Naive thymus-derived CD4-positive, alpha-beta T cell (primary cell): Measurements from ENCODE around the gene PTPMT1. TPM values are rescaled to one million over a fixed set of nuclear protein-coding genes. Genes with fewer than 3 reads are reported as not detected.

Experiments
- ATAC-seq: fragments of 150-1000 bp; cut with Tn5 transposase; 2 replicates; pipeline ENCODE4 v1.10.0; 2021; ENCODE audit warnings: mild to moderate bottlenecking, moderate library complexity
- CTCF ChIA-PET: fragments of 350-600 bp; sonication (Branson Sonifier 250); formaldehyde crosslinking; loops from one replicate; lab custom pipeline; 2021; ENCODE audit warnings: antibody characterized with exemption; lab: Charles Lee
- POLR2A ChIA-PET: fragments of 350-600 bp; sonication (Branson Sonifier 250); formaldehyde crosslinking; loops from one replicate; lab custom pipeline; 2021; ENCODE audit warnings: antibody characterized with exemption, inconsistent platforms; lab: Charles Lee
- DNase-seq, 9 donors: peaks; one replicate each; pipeline versions ENCODE4 v3.0.0 to v3.0.0-alpha.2; 2020 to 2022; ENCODE audit warnings: mixed read lengths in 1 of 9
- H3K27ac ChIP-seq: one replicate; pipeline ENCODE4 v1.7.0; 2013; ENCODE audit warnings: mild to moderate bottlenecking, low read depth, low read length, moderate library complexity
- H3K27me3 ChIP-seq, 2 donors: one replicate each; pipeline ENCODE4 v1.7.0; 2013; ENCODE audit warnings: low read length in 2 of 2, mild to moderate bottlenecking in 2 of 2, moderate library complexity in 2 of 2; ENCODE audit not compliant: control insufficient read depth in 2 of 2, insufficient read depth in 2 of 2
- H3K36me3 ChIP-seq, 3 experiments: 1 replicate in 2 of 3; 2 replicates in 1 of 3; pipeline ENCODE4 v1.7.0; 2013; ENCODE audit warnings: low read length in 3 of 3, mild to moderate bottlenecking in 3 of 3, moderate library complexity in 1 of 3; ENCODE audit not compliant: insufficient read depth in 3 of 3, control insufficient read depth in 2 of 3
- H3K4me1 ChIP-seq, 2 donors: one replicate each; pipeline ENCODE4 v1.7.0; 2013; ENCODE audit warnings: low read length in 2 of 2, mild to moderate bottlenecking in 2 of 2, moderate library complexity in 1 of 2; ENCODE audit not compliant: control insufficient read depth in 2 of 2, insufficient read depth in 2 of 2
- H3K4me3 ChIP-seq: 2 replicates; pipeline ENCODE4 v1.7.0; 2013; ENCODE audit warnings: mild to moderate bottlenecking, low read length
- H3K9me3 ChIP-seq, 3 experiments: 1 replicate in 2 of 3; 2 replicates in 1 of 3; pipeline ENCODE4 v1.7.0; 2013; ENCODE audit warnings: low read length in 3 of 3; ENCODE audit not compliant: control insufficient read depth in 2 of 3
- H3K27ac Mint-ChIP-seq, 9 donors: one replicate each; pipeline ENCODE4 v1.8.0; 2020 to 2022; ENCODE audit warnings: mixed read lengths in 9 of 9, mild to moderate bottlenecking in 8 of 9, moderate library complexity in 5 of 9, inconsistent platforms in 2 of 9
- H3K27me3 Mint-ChIP-seq, 5 donors: one replicate each; pipeline ENCODE4 v1.8.0; 2021 to 2022; ENCODE audit warnings: mixed read lengths in 5 of 5, mild to moderate bottlenecking in 1 of 5
- H3K36me3 Mint-ChIP-seq, 5 donors: one replicate each; pipeline ENCODE4 v1.8.0; 2020 to 2022; ENCODE audit warnings: mixed read lengths in 5 of 5, mild to moderate bottlenecking in 3 of 5, inconsistent platforms in 1 of 5
- H3K4me1 Mint-ChIP-seq, 7 donors: one replicate each; pipeline ENCODE4 v1.8.0; 2020 to 2022; ENCODE audit warnings: mixed read lengths in 7 of 7, mild to moderate bottlenecking in 3 of 7, inconsistent platforms in 1 of 7
- H3K4me3 Mint-ChIP-seq, 10 donors: one replicate each; pipeline ENCODE4 v1.8.0; 2020 to 2022; ENCODE audit warnings: mild to moderate bottlenecking in 10 of 10, mixed read lengths in 10 of 10, moderate library complexity in 6 of 10, inconsistent platforms in 2 of 10
- H3K9me3 Mint-ChIP-seq, 11 donors: one replicate each; pipeline ENCODE4 v1.8.0; 2020 to 2022; ENCODE audit warnings: mixed read lengths in 11 of 11, mild to moderate bottlenecking in 4 of 11, inconsistent platforms in 1 of 11, moderate library complexity in 1 of 11
- intact Hi-C, 2 donors: fragments of 100-400 bp; cut with micrococcal nuclease; formaldehyde crosslinking; loops; one replicate each; pipeline ENCODE4 v1.15.1; 2023
- polyA plus RNA-seq, 2 donors: library from polyadenylated mRNA; unstranded; fragments of 300-500 nt; fragmentation: Illumina TruSeq; gene quantifications; one replicate each; pipeline ENCODE4 v1.2.3, GENCODE V29; 2021
- total RNA-seq, 6 experiments: library from RNA in 5 of 6; stranded (reverse) in 5 of 6; gene quantifications; 1 replicate in 5 of 6; 2 replicates in 1 of 6; pipeline ENCODE4 v1.2.3 and lab custom pipeline; 2021 to 2026

PTPMT1 gene
- total and polyA plus RNA-seq, 7 experiments from 2014 or later: 20.5 to 72.9 (median 24.1) TPM

- Mint-ChIP-seq H3K36me3 (peaks cover 0 to 16% (median 3%) of the 10 kb centered on the region in 5 donors), H3K27me3 (no peaks in the 10 kb centered on the region), H3K4me1 (peaks cover 15 to 73% (median 51%) of the 10 kb centered on the region in 7 donors), H3K27ac (peak overlapping the region in 7 of 9 donors; percentile 36 to 80 (median 67)), H3K4me3 (peak overlapping the region in 4 of 10 donors; percentile 3 to 41 (median 22)), H3K9me3 (no peaks in the 10 kb centered on the region)
- ChIA-PET POLR2A (no interaction called here), CTCF (interaction anchor here (0.6 to 0.7 kb wide), 2 partner anchors 10 to 15 kb away, joined by 3 to 4 read pairs; no protein-coding TSS in a partner anchor)
- DNase-seq (no peak), ATAC-seq (no peak)
- Histone ChIP-seq H3K27ac (peak overlapping the region; percentile 30), H3K4me3 (no peak overlapping the region), H3K27me3 (no peaks in the 10 kb centered on the region), H3K9me3 (no peaks in the 10 kb centered on the region), H3K36me3 (peaks cover 0 to 6% (median 0%) of the 10 kb centered on the region in 3 experiments), H3K4me1 (peaks cover 3 to 16% of the 10 kb centered on the region in 2 donors)
- intact Hi-C loops: loop anchor here in 1 of 2 donors (10.0 kb wide), 1 partner anchor 62 kb away; the partner anchor contains the start of gene C1QTNF4
Measured at GRCh38 chr11:47532597-47533213, 32.7 kb upstream of the PTPMT1 start.

- ChIA-PET CTCF (interaction anchor here (0.6 kb wide), 2 partner anchors 11 to 261 kb away, joined by 3 to 5 read pairs; no protein-coding TSS in a partner anchor), POLR2A (no interaction called here)
- ATAC-seq: no peak
Measured at GRCh38 chr11:47533690-47534151, 31.7 kb upstream of the PTPMT1 start.

GRCh38 chr11:47534704-47535251 is 30.6 kb upstream of the PTPMT1 start:
- DNase-seq (no peak), ATAC-seq (no peak)
- no peaks in the 10 kb centered on the region for H3K27me3 ChIP-seq
- no peak overlapping the region for H3K4me3 ChIP-seq
- peak overlapping the region in 2 of 10 donors; percentile 33 to 44 for H3K4me3 Mint-ChIP-seq
- peaks cover 4 to 17% (median 7%) of the 10 kb centered on the region in 5 donors for H3K36me3 Mint-ChIP-seq
- H3K27me3 Mint-ChIP-seq: no peaks in the 10 kb centered on the region
- intact Hi-C loops: loop anchor here in 1 of 2 donors (10.0 kb wide), 1 partner anchor 60 kb away; the partner anchor contains the start of gene C1QTNF4
- H3K4me1 Mint-ChIP-seq: peaks cover 21 to 82% (median 60%) of the 10 kb centered on the region in 7 donors
- H3K9me3 ChIP-seq: no peaks in the 10 kb centered on the region
- peak overlapping the region in 3 of 9 donors; percentile 24 to 67 (median 63) for H3K27ac Mint-ChIP-seq
- POLR2A ChIA-PET: interaction anchor here (0.6 kb wide), 2 partner anchors 12 to 529 kb away, joined by 3 to 4 read pairs; no protein-coding TSS in a partner anchor
- H3K9me3 Mint-ChIP-seq: peaks cover 0 to 3% (median 0%) of the 10 kb centered on the region in 11 donors
- peaks cover 3 to 28% of the 10 kb centered on the region in 2 donors for H3K4me1 ChIP-seq
- CTCF ChIA-PET: no interaction called here
- H3K27ac ChIP-seq: no peak overlapping the region
- peaks cover 0 to 6% (median 0%) of the 10 kb centered on the region in 3 experiments for H3K36me3 ChIP-seq

More at GRCh38 chr11:47533690-47534151, 31.7 kb upstream of the PTPMT1 start:
- Histone ChIP-seq H3K27ac (no peak overlapping the region), H3K27me3 (no peaks in the 10 kb centered on the region), H3K9me3 (no peaks in the 10 kb centered on the region), H3K4me3 (no peak overlapping the region), H3K4me1 (peaks cover 3 to 19% of the 10 kb centered on the region in 2 donors), H3K36me3 (peaks cover 0 to 6% (median 0%) of the 10 kb centered on the region in 3 experiments)
- Mint-ChIP-seq H3K4me1 (peaks cover 14 to 77% (median 50%) of the 10 kb centered on the region in 7 donors), H3K4me3 (no peak overlapping the region), H3K27ac (peak overlapping the region in 2 of 9 donors; percentile 36 to 52), H3K9me3 (peaks cover 0 to 2% (median 0%) of the 10 kb centered on the region in 11 donors), H3K36me3 (peaks cover 2 to 16% (median 5%) of the 10 kb centered on the region in 5 donors), H3K27me3 (no peaks in the 10 kb centered on the region)
- intact Hi-C loops: loop anchor here in 1 of 2 donors (10.0 kb wide), 1 partner anchor 61 kb away; the partner anchor contains the start of gene C1QTNF4
- no peak for DNase-seq

- CTCF ChIA-PET: interaction anchor here (0.7 to 1.0 kb wide), 2 partner anchors 19 to 28 kb away, joined by 3 read pairs; no protein-coding TSS in a partner anchor
- Mint-ChIP-seq H3K36me3 (peaks cover 4 to 14% (median 4%) of the 10 kb centered on the region in 5 donors), H3K27ac (no peak overlapping the region), H3K4me3 (no peak overlapping the region), H3K4me1 (peaks cover 24 to 84% (median 66%) of the 10 kb centered on the region in 7 donors), H3K9me3 (peaks cover 0 to 3% (median 0%) of the 10 kb centered on the region in 11 donors), H3K27me3 (no peaks in the 10 kb centered on the region)
- no peak for DNase-seq
- H3K27me3 ChIP-seq: no peaks in the 10 kb centered on the region
- no peak overlapping the region for H3K27ac ChIP-seq
- intact Hi-C loops: loop anchor here in 1 of 2 donors (10.0 kb wide), 1 partner anchor 58 kb away; the partner anchor contains the start of gene C1QTNF4
- H3K4me1 ChIP-seq: peaks cover 8 to 37% of the 10 kb centered on the region in 2 donors
- H3K36me3 ChIP-seq: peaks cover 0 to 6% (median 0%) of the 10 kb centered on the region in 3 experiments
- POLR2A ChIA-PET: interaction anchor here (0.6 to 1.5 kb wide), 3 partner anchors 7 to 341 kb away, joined by 3 read pairs; no protein-coding TSS in a partner anchor
- no peaks in the 10 kb centered on the region for H3K9me3 ChIP-seq
- H3K4me3 ChIP-seq: no peak overlapping the region
- ATAC-seq: no peak
Measured at GRCh38 chr11:47536915-47537314, 28.5 kb upstream of the PTPMT1 start.

- CTCF ChIA-PET: interaction anchor here (0.7 kb wide), 1 partner anchor 38 kb away, joined by 3 read pairs; no protein-coding TSS in a partner anchor
- POLR2A ChIA-PET: interaction anchor here (0.6 to 1.0 kb wide), 2 partner anchors 12 to 39 kb away, joined by 3 to 4 read pairs; partner anchors contain the start of gene KBTBD4
- H3K4me3 ChIP-seq: no peak overlapping the region
- H3K36me3 ChIP-seq: peaks cover 0 to 6% (median 0%) of the 10 kb centered on the region in 3 experiments
- no peaks in the 10 kb centered on the region for H3K27me3 Mint-ChIP-seq
- H3K27ac Mint-ChIP-seq: peak overlapping the region in 8 of 9 donors; percentile 40 to 78 (median 54)
- H3K9me3 ChIP-seq: no peaks in the 10 kb centered on the region
- H3K27me3 ChIP-seq: no peaks in the 10 kb centered on the region
- no peak overlapping the region for H3K27ac ChIP-seq
- H3K4me1 Mint-ChIP-seq: peaks cover 33 to 88% (median 70%) of the 10 kb centered on the region in 7 donors
- peaks cover 19 to 32% of the 10 kb centered on the region in 2 donors for H3K4me1 ChIP-seq
- intact Hi-C loops: loop anchor here in 1 of 2 donors (10.0 kb wide), 1 partner anchor 56 kb away; the partner anchor contains the start of gene C1QTNF4
- no peak for DNase-seq
- no peak for ATAC-seq
- H3K4me3 Mint-ChIP-seq: peak overlapping the region in 7 of 10 donors; percentile 6 to 77 (median 40)
- peaks cover 0 to 3% (median 0%) of the 10 kb centered on the region in 11 donors for H3K9me3 Mint-ChIP-seq
- H3K36me3 Mint-ChIP-seq: peaks cover 4 to 14% (median 5%) of the 10 kb centered on the region in 5 donors
Measured at GRCh38 chr11:47538741-47539565, 26.4 kb upstream of the PTPMT1 start.
